ENCODE measurements around the gene RAB33B.

RAB33B gene

DNA sequence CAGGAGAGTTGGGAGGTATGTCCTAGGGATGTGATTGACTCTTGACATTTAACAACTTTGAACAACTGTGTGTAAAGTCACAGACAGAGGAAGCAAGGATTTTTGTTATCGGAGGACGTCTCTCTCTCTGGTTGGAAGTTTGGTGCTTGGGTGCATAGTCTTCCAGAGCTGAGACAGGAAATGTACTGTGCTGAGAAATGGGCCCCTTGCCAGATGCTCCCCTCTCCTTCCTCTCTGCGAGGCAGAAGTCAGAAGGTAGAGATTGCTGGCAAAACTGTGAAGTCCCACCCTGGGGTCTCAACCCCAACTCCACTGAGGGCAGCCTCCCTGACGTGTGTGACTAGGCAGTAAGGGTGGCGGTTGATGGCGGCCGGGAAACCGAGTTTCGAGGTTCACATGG is 52.9 kb downstream of the RAB33B start:
- Histone ChIP-seq H3K36me3 (ENCODE audit: control insufficient read depth, insufficient read depth, low read length) (no peaks in the 10 kb centered on the region), H3K9ac (ENCODE audit: low read depth, low read length) (no peak overlapping the region), H3K9me3 (ENCODE audit: control insufficient read depth, insufficient read depth, low read length) (no peaks in the 10 kb centered on the region), H3K4me1 (ENCODE audit: control insufficient read depth, insufficient read depth, low read length) (peaks cover 7% of the 10 kb centered on the region), H3K27ac (ENCODE audit: low read depth, low read length) (no peak overlapping the region), H3K27me3 (ENCODE audit: control insufficient read depth, insufficient read depth, low read length) (no peaks in the 10 kb centered on the region), H3K4me3 (ENCODE audit: low read depth, low read length) (no peak overlapping the region)

DNA sequence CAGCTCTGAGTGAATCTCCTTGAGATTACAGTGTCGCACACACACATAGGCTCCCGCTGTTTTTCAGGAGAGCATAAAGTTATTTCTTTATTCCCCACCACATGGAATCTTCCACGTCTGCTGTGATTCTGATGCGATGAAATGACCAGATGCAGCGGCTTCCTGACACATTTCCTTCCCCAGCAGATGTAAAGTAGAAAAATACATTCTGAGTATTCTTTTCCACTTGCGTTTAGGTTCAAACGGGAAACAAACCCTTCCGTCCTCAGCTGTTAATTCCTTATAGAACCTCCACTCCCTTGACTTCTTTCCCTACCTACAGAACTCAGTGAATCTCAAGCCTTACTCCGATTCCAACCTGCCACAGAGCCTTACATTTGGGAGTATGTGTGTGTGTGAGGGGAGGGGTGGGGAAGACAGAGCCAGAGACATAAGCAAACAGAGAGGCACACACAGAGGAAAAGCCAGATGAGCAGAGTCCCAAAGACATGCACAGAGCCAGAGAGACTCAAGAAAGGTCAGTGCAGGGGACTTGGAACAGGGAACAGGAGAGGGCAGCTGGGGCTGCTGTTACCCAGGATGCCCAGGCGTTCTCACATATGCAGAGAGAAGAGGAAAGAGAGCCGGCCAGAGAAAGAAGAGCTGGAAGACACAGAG is 54.8 kb downstream of the RAB33B start:
- Histone ChIP-seq H3K9ac (ENCODE audit: low read depth, low read length) (no peak overlapping the region), H3K27me3 (ENCODE audit: control insufficient read depth, insufficient read depth, low read length) (no peaks in the 10 kb centered on the region), H3K9me3 (ENCODE audit: control insufficient read depth, insufficient read depth, low read length) (no peaks in the 10 kb centered on the region), H3K4me1 (ENCODE audit: control insufficient read depth, insufficient read depth, low read length) (peaks cover 7% of the 10 kb centered on the region), H3K4me3 (ENCODE audit: low read depth, low read length) (no peak overlapping the region), H3K27ac (ENCODE audit: low read depth, low read length) (no peak overlapping the region), H3K36me3 (ENCODE audit: control insufficient read depth, insufficient read depth, low read length) (no peaks in the 10 kb centered on the region)

DNA sequence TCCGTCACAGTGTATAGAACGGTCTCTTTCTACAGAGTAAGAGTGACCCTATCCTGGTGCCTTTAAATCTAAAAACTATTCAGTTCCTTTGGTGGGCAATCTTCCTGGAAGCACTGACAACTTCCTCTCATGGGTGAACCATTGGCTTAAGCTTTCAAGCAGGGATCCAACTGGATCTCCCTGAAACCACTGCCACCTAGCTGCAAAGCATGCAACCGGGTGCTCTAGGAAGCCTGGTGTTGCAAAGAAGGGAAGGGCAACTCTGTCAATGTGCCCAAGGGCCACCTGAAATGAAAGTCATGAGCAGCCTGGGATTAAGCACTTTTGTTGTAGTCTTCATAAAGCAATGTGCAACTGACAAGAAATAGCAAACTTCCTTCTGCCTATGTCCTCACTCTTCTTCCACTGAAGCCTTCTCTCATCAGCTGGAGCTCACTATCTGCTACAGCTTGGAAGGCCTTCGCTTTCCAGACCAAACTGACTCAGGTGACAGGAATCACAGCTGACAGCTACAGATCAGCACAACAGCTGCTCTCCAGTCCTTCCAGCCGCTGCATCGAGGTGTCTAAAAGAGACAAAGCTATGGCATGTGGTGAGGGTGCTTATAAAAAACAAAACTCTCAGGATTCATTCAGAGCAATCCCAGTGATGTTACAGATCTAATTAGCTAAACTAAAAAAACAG is 55.9 kb downstream of the RAB33B start:
- no peaks in the 10 kb centered on the region for H3K9me3 ChIP-seq (ENCODE audit: control insufficient read depth, insufficient read depth, low read length)
- H3K9ac ChIP-seq (ENCODE audit: low read depth, low read length), result no peak overlapping the region
- H3K4me1 ChIP-seq (ENCODE audit: control insufficient read depth, insufficient read depth, low read length), result peaks cover 7% of the 10 kb centered on the region
- no peak overlapping the region for H3K27ac ChIP-seq (ENCODE audit: low read depth, low read length)
- H3K4me3 ChIP-seq (ENCODE audit: low read depth, low read length), result no peak overlapping the region
- H3K36me3 ChIP-seq (ENCODE audit: control insufficient read depth, insufficient read depth, low read length), result no peaks in the 10 kb centered on the region
- H3K27me3 ChIP-seq (ENCODE audit: control insufficient read depth, insufficient read depth, low read length), result no peaks in the 10 kb centered on the region

DNA sequence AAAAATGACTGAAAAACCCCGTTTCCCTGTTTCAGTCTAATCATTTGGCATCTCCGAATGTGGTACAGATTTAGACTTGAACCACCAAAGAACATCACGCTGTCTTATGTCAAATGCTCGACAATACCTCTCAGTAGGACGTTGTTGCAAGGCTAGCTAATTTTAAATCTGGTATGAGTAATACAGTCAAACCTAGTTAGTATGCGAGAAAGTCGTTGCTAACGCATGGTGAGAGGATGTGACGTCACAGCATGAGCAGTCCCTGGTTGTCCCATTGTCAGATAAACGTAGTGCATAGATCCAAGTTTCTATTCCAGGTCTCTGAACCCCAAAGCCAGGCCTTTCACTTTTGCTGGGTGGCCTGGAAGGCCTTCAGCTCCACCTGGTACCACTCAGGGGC is 57.4 kb downstream of the RAB33B start:
- Histone ChIP-seq H3K4me3 (ENCODE audit: low read depth, low read length) (no peak overlapping the region), H3K4me1 (ENCODE audit: control insufficient read depth, insufficient read depth, low read length) (peaks cover 7% of the 10 kb centered on the region), H3K9ac (ENCODE audit: low read depth, low read length) (no peak overlapping the region), H3K9me3 (ENCODE audit: control insufficient read depth, insufficient read depth, low read length) (no peaks in the 10 kb centered on the region), H3K27me3 (ENCODE audit: control insufficient read depth, insufficient read depth, low read length) (no peaks in the 10 kb centered on the region), H3K27ac (ENCODE audit: low read depth, low read length) (no peak overlapping the region), H3K36me3 (ENCODE audit: control insufficient read depth, insufficient read depth, low read length) (no peaks in the 10 kb centered on the region)

DNA sequence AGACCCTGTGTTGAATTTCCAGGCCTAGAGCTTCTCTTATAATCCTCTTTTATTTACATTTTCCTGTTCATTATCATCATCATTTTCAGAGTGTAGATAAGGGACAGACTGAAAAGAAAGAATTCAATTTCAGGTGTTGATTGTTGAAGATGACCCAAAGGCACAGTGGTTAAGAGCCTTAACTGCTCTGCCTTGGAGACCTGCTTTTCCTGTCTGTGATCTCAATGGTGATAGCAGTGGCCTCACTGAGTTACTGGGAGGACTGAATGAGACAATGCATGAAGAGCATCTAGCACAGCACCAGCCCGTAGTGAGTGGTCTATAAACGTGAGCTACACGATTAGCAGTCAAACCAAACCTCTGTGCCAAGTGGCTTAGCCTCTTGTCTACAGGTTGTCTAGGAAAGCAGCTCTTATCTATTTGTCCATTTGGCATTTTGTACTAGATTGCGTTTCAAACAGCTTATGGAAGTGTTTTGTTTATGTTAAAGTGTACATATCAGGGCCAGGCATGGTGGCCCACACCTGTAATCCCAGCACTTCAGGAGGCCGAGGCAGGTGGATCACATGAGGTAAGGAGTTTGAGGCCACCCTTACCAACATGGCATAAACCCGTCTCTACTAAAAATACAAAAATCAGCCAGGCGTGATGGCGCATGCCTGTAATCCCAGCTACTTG is 60.6 kb downstream of the RAB33B start:
- no peak overlapping the region for H3K4me3 ChIP-seq (ENCODE audit: low read depth, low read length)
- no peaks in the 10 kb centered on the region for H3K4me1 ChIP-seq (ENCODE audit: control insufficient read depth, insufficient read depth, low read length)
- H3K9ac ChIP-seq (ENCODE audit: low read depth, low read length), result no peak overlapping the region
- no peak overlapping the region for H3K27ac ChIP-seq (ENCODE audit: low read depth, low read length)
- H3K27me3 ChIP-seq (ENCODE audit: control insufficient read depth, insufficient read depth, low read length), result no peaks in the 10 kb centered on the region
- no peaks in the 10 kb centered on the region for H3K36me3 ChIP-seq (ENCODE audit: control insufficient read depth, insufficient read depth, low read length)
- H3K9me3 ChIP-seq (ENCODE audit: control insufficient read depth, insufficient read depth, low read length), result no peaks in the 10 kb centered on the region

DNA sequence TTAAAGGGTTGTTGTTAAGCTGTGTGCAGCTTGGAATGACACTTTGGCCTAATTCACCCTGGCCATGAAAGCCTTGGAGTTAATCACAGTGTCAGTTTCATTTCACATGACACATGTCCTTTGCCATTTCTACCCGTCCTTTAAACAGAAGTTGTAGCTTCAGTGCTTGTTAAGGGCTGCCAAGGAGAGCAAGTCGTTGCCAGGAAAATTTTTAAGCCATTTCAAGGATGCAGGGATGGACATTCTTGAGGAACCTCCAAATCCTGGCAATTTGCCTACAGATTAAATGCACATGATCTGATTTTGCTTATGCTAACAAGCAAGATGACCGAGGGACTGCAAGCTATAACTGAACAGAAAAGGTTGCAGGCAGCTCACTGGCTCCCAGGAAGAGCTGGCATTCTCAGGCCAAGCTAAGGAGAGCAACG is 61.6 kb downstream of the RAB33B start:
- H3K27me3 ChIP-seq (ENCODE audit: control insufficient read depth, insufficient read depth, low read length), result no peaks in the 10 kb centered on the region
- H3K27ac ChIP-seq (ENCODE audit: low read depth, low read length), result no peak overlapping the region
- H3K4me3 ChIP-seq (ENCODE audit: low read depth, low read length), result no peak overlapping the region
- no peaks in the 10 kb centered on the region for H3K4me1 ChIP-seq (ENCODE audit: control insufficient read depth, insufficient read depth, low read length)
- no peak overlapping the region for H3K9ac ChIP-seq (ENCODE audit: low read depth, low read length)
- no peaks in the 10 kb centered on the region for H3K9me3 ChIP-seq (ENCODE audit: control insufficient read depth, insufficient read depth, low read length)
- no peaks in the 10 kb centered on the region for H3K36me3 ChIP-seq (ENCODE audit: control insufficient read depth, insufficient read depth, low read length)

DNA sequence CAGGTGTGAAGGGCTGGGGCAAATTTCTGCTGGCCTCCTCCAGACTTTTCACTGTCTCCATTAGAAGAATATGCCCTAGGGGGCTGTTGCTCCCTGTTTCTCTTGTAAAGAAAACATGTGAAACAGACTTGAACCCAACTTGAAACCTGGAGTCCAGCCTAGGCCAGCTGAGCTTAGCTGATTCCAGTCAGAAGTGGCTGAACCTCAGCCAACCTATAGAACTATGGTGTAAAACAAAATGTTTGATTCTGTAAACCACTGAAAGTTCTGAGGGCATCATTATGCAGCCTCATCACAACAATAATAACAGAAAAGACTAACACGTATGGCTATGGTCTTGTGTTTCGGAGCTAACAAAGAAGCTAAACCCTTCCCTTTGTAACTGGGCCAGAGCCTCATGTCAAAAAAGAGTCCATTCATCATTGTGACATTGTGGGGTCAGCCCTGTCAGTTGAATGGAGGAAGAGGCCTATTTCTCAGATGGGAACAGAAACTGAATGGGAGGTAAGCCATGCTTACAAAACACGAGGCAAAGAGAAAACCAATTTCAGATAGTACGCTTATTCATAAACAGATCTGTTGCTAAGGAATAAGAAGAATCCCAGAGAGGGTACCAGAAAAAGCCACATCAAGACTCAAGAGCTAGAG is 68.0 kb downstream of the RAB33B start:
- Histone ChIP-seq H3K27me3 (ENCODE audit: control insufficient read depth, insufficient read depth, low read length) (no peaks in the 10 kb centered on the region), H3K27ac (ENCODE audit: low read depth, low read length) (no peak overlapping the region), H3K36me3 (ENCODE audit: control insufficient read depth, insufficient read depth, low read length) (no peaks in the 10 kb centered on the region), H3K4me3 (ENCODE audit: low read depth, low read length) (no peak overlapping the region), H3K9me3 (ENCODE audit: control insufficient read depth, insufficient read depth, low read length) (no peaks in the 10 kb centered on the region), H3K9ac (ENCODE audit: low read depth, low read length) (no peak overlapping the region), H3K4me1 (ENCODE audit: control insufficient read depth, insufficient read depth, low read length) (no peaks in the 10 kb centered on the region)

DNA sequence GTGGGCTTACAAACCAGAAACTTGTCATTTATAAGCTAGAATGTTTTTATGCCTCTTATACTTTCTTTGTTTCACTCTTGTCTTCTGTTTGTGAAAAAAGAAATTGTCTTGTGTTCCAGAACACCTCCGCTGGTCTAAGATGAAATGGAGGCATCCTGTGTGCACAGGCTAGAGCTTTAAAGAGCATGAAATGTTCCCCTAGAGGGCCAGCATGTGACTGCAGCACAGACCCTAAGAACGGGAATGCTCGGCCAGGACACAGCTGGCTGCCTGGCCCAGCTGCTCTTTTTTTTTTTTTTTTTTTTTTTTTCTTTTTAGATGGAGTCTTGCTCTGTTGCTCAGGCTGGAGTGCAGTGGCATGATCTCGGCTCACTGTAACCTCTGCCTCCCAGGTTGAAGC is 68.5 kb downstream of the RAB33B start:
- Histone ChIP-seq H3K36me3 (ENCODE audit: control insufficient read depth, insufficient read depth, low read length) (no peaks in the 10 kb centered on the region), H3K9ac (ENCODE audit: low read depth, low read length) (no peak overlapping the region), H3K27ac (ENCODE audit: low read depth, low read length) (no peak overlapping the region)

DNA sequence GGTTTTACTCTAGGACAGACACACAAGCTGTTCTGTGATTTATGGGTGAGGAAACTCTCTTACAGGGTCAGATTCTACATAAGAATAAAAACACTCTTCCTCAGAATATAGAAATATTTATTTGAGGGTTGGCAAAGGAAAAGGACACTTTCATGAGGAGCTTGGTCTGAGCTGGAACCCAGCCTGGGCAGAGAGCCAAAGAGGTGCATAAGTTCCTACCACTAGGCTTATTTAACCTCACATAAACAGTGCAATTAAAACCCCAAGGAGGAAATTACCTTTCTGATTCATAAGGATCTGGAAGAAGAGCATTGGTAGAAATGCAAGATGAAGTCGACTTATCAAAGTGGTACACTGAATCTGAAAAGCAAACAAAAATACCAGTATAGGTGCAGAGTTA is 69.2 kb downstream of the RAB33B start:
- no peaks in the 10 kb centered on the region for H3K27me3 ChIP-seq (ENCODE audit: control insufficient read depth, insufficient read depth, low read length)
- H3K4me3 ChIP-seq (ENCODE audit: low read depth, low read length), result no peak overlapping the region
- no peak overlapping the region for H3K27ac ChIP-seq (ENCODE audit: low read depth, low read length)
- no peaks in the 10 kb centered on the region for H3K4me1 ChIP-seq (ENCODE audit: control insufficient read depth, insufficient read depth, low read length)
- H3K9me3 ChIP-seq (ENCODE audit: control insufficient read depth, insufficient read depth, low read length), result no peaks in the 10 kb centered on the region
- no peaks in the 10 kb centered on the region for H3K36me3 ChIP-seq (ENCODE audit: control insufficient read depth, insufficient read depth, low read length)
- no peak overlapping the region for H3K9ac ChIP-seq (ENCODE audit: low read depth, low read length)

More for the DNA sequence above, 68.5 kb downstream of the RAB33B start:
- no peaks in the 10 kb centered on the region for H3K9me3 ChIP-seq (ENCODE audit: control insufficient read depth, insufficient read depth, low read length)
- no peaks in the 10 kb centered on the region for H3K27me3 ChIP-seq (ENCODE audit: control insufficient read depth, insufficient read depth, low read length)
- no peak overlapping the region for H3K4me3 ChIP-seq (ENCODE audit: low read depth, low read length)
- H3K4me1 ChIP-seq (ENCODE audit: control insufficient read depth, insufficient read depth, low read length), result no peaks in the 10 kb centered on the region

DNA sequence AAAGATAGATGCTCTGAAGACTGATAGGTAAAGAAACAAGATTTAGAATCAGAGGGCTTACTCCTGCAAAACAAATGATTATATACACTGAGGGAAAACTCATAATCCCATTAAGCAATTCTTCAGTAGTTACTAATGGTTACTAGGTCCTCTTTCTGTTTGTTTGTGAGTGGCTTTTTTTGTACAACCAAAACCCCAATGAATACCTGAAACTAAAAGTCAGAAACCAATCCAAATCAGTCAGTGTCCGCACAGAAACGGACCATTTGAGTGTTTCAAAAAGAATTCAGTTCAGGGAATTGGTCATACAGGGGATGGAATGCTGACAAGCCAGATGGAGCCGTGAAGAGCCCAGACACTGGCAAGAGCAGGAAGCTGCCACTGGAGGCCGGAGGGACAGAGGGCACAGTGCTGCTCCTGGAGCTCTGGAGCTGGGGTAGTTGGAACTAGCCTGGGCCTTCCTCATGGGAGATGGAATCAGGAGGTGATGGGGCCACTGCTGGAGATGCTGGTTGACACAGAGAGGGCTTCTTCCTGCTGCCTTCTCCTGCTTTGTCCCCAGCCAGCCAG is 70.2 kb downstream of the RAB33B start:
- no peak overlapping the region for H3K27ac ChIP-seq (ENCODE audit: low read depth, low read length)
- no peaks in the 10 kb centered on the region for H3K9me3 ChIP-seq (ENCODE audit: control insufficient read depth, insufficient read depth, low read length)
- no peaks in the 10 kb centered on the region for H3K4me1 ChIP-seq (ENCODE audit: control insufficient read depth, insufficient read depth, low read length)
- H3K27me3 ChIP-seq (ENCODE audit: control insufficient read depth, insufficient read depth, low read length), result no peaks in the 10 kb centered on the region
- H3K9ac ChIP-seq (ENCODE audit: low read depth, low read length), result no peak overlapping the region
- H3K36me3 ChIP-seq (ENCODE audit: control insufficient read depth, insufficient read depth, low read length), result no peaks in the 10 kb centered on the region
- no peak overlapping the region for H3K4me3 ChIP-seq (ENCODE audit: low read depth, low read length)
